Measurements from ENCODE around the gene AHI1.

AHI1 gene

DNA sequence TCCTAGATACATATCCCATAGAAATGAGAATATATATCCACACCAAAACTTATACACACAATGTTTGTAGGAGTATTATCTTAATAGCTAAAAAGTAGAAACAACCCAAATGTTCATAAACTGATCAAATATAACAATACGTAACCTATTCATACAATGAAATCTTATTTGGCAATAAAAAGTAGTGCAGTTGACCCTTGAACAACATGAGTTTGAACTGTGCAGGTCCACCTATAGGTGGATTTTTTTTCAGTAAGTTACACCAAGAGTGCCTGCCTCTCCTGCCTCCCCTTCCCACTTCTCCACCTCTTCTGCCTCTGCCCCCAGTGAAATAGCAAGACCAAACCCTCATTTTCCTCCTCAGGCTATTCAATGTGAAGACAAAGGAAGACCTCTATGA is 95.2 kb downstream of the AHI1 start:
- no peak overlapping the region for H3K4me3 ChIP-seq (ENCODE audit: low read depth, low read length)
- TF ChIP-seq, protein P1, sequence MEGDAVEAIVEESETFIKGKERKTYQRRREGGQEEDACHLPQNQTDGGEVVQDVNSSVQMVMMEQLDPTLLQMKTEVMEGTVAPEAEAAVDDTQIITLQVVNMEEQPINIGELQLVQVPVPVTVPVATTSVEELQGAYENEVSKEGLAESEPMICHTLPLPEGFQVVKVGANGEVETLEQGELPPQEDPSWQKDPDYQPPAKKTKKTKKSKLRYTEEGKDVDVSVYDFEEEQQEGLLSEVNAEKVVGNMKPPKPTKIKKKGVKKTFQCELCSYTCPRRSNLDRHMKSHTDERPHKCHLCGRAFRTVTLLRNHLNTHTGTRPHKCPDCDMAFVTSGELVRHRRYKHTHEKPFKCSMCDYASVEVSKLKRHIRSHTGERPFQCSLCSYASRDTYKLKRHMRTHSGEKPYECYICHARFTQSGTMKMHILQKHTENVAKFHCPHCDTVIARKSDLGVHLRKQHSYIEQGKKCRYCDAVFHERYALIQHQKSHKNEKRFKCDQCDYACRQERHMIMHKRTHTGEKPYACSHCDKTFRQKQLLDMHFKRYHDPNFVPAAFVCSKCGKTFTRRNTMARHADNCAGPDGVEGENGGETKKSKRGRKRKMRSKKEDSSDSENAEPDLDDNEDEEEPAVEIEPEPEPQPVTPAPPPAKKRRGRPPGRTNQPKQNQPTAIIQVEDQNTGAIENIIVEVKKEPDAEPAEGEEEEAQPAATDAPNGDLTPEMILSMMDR (IDR thresholded peaks at IDR 0.05; ENCODE audit: borderline replicate concordance, insufficient read depth, low read depth, low read length): no peak

DNA sequence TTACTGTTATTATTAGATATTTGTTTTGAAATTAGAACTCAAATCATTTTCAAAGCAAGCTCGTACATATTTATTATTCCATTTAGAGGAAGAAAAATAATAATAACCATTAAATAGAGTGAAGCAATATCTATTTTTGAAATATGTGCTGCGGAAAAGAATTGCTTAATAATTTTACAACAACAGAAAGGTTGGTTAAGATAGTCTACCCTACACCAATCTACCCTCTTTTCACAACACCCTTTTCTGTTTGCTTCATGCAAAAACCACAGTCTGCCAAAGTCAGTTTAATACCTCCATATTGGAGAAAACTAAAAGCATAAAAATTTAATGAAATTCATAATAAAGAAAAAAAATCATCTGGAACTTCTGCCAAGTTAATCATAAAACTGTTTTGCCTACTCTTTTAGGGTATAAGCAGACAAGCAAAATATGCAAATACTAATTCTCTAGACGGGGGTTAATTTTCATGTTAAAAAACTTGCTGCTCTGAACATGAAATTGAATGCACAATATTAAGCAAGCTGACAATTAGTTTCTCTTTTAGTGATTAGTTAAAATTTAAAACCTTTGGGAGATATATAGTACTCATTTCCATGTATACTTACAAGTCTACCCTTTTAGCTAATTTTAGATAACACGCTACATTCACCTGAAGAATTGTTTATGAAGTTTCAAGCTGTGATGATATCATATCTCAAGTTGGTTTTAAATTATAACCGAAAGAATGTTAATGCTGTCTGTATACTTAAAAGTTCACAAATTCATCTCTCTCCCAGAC is 100.2 kb downstream of the AHI1 start:
- TF ChIP-seq, protein P1 (IDR thresholded peaks at IDR 0.05; ENCODE audit: borderline replicate concordance, insufficient read depth, low read depth, low read length): no peak
- H3K4me3 ChIP-seq (ENCODE audit: low read depth, low read length): no peak overlapping the region

DNA sequence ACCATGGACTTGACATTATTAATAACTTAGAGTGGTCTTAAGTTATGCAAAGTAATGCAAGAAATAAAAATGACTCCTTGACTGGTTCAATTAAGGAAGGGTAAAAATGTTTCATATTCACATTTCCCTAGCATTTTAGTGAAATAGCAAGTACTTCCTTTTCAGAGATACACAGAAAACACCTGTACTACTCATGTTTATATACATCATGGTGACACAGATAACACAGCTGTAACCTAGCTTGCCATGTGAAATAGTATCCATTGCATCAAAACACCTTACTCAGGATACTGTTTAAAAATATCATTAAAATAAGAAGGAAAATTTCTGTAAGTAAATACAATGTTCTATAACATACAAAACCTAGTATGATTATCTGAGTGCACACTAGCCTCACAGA is 102.4 kb downstream of the AHI1 start:
- H3K4me3 ChIP-seq (ENCODE audit: low read depth, low read length): no peak overlapping the region
- TF ChIP-seq, protein P1 (IDR thresholded peaks at IDR 0.05; ENCODE audit: borderline replicate concordance, insufficient read depth, low read depth, low read length): no peak

DNA sequence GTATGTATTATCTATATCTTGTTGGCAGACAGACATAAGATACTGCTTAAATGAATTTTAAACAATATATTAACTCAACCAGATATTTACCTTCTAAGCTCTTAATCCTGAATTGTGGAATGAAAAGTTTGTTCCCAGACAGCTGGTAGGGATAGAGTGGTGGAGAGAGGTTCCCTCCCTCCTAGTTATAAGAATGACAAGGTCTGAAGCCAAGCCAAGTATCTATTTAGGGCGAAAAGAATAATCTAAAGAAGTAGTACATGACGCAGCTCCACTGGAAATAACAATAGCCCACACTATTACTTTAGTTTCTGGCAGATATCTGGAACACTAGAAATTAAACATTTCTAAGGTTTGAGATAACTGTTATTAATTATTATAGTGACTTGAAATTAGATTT is 104.3 kb downstream of the AHI1 start:
- TF ChIP-seq, protein P1 (IDR thresholded peaks at IDR 0.05; ENCODE audit: borderline replicate concordance, insufficient read depth, low read depth, low read length): no peak
- no peak overlapping the region for H3K4me3 ChIP-seq (ENCODE audit: low read depth, low read length)

DNA sequence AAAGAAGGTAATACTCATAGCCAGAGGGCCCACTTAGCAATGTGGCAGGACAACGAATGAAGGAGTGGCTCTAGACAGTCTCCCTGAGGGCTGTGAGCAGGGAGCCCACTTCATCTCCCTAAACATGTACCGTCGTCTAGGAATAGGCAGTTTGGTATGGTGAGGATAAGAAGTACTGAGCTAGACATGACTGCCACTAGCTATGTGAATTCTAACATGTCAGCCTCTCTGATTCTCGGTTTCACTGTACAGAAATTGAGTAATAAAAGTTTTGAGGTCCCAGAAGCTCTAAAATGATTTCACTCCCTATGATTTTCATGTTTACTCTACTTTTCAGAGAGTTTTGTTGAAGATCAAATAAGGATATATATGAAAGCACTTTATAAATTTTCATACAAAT is 107.1 kb downstream of the AHI1 start:
- H3K4me3 ChIP-seq (ENCODE audit: low read depth, low read length): no peak overlapping the region
- TF ChIP-seq, protein P1 (IDR thresholded peaks at IDR 0.05; ENCODE audit: borderline replicate concordance, insufficient read depth, low read depth, low read length): no peak

DNA sequence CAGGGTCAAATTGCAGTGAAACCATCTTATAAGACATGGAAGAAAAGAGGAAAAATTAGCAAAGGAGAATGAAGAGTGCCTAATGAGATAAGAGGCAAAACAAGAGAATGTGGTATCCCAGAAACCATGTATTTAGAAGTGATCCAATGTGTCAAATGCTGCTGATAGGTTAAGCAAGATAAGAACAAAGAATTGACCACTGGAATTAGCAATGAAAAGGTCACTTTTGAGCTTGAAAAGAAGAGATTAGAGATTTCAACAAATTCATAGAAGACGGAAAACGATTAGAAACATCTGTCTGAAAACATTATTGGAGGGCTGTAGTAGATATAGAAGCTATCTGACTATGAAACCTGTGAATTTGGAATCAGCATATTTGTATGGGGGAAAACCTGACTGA is 112.2 kb downstream of the AHI1 start:
- no peak overlapping the region for H3K4me3 ChIP-seq (ENCODE audit: low read depth, low read length)
- TF ChIP-seq, protein P1 (IDR thresholded peaks at IDR 0.05; ENCODE audit: borderline replicate concordance, insufficient read depth, low read depth, low read length): no peak

DNA sequence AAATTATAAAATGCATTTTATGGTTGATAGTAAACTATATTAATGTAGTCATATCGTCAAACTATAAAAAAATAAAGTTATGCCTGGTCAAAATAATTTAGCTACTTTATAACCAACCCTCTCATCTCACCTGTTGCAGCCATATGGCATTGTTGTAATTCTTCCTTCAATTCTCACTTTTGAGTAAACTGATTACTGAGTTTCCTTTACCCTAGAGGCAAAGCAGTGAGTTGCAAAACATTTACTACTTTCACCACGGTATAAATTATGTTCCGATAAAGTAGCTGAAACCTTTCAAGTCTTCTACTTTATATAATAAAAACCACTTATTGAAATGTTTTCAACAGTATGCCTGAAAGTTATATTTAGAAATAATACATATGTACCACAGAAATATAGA is 113.8 kb downstream of the AHI1 start:
- TF ChIP-seq, protein P1 (IDR thresholded peaks at IDR 0.05; ENCODE audit: borderline replicate concordance, insufficient read depth, low read depth, low read length): no peak
- no peak overlapping the region for H3K4me3 ChIP-seq (ENCODE audit: low read depth, low read length)

All from GM12875 (cell line).